ENCODE results near the gene USP40. TPM values are rescaled to one million over a fixed set of nuclear protein-coding genes. Genes with fewer than 3 reads are reported as not detected.
A peak's percentile ranks its signal among the peaks of the same experiment; 100 is the strongest.

USP40 gene
- polyA plus RNA-seq, 1 donor from 2014 or later, result 4.1 TPM

DNA sequence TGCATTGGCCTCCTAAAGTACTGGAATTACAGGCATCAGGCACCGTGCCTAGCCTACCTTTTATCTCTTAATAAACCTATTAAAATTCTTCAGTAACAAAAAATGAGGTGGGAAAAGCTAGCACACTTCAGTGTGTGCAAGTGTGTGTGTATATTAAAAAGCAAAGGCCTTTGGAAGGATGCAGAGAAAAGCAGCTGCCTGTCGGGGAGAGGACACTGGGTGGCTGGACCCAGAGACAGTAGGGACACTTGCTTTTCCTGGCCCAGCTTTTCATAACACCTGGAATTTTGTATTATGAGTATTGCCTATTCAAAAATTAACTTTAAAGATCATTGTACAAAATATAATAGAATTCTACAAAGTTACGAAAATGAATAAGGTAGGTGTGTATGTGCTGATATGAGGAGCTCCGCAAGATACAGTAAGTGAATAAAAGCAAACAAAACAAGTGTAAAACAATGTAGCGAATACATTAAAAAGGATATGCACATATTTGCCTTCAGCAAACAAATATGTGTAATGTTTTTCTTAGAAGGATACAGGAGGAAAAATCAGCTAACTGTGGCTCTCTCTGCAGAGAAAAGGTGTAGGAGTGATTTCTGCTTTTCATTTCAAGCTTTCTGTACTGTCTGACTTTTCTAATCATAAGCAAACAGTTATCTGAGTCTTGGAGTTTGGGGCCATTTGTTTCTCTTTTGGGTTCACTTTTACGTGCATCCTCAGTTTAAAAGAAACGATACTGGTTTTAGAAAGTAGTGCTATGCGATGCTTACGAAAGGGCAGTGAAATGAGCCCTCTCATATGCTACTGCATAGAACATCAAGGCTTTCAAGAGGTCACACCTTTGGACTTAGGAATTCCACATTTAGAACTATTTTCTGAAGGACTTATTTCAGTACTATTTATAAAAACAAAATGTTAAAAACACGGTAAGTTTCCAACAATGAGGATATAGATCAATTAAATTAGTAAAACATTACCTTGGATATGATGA lies 70.8 kb downstream of the USP40 start:
- no peak overlapping the region for H3K27ac Mint-ChIP-seq
- no peaks in the 10 kb centered on the region for H3K27me3 Mint-ChIP-seq
- no peaks in the 10 kb centered on the region for H3K9me3 Mint-ChIP-seq
- peaks cover 21% of the 10 kb centered on the region for H3K36me3 Mint-ChIP-seq
- peaks cover 5 to 18% (median 11%) of the 10 kb centered on the region in 3 donors for H3K4me1 Mint-ChIP-seq
- peak overlapping the region in 1 of 4 donors; percentile 0 for H3K4me3 Mint-ChIP-seq

DNA sequence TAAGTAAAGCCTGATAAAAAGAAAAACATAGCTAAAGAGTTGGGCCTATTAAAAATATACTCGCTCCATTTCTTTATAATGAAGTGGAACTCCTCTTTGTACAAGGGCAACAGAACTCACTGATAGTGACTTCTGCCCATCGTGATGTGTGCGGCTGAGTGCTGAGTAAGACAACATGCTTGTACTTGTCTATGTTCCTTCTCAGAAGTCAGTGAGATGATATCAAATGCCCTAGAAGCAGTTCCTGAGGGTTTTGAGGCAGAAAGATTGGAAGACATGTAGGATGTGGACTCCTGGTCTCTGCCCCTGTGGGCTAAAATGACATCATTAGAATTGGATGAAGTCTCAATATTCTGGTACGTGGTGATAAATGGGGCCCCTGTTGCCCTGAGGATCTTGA lies 73.8 kb downstream of the USP40 start:
- no peak overlapping the region for H3K4me3 Mint-ChIP-seq
- H3K27me3 Mint-ChIP-seq, result no peaks in the 10 kb centered on the region
- H3K36me3 Mint-ChIP-seq, result peaks cover 15% of the 10 kb centered on the region

DNA sequence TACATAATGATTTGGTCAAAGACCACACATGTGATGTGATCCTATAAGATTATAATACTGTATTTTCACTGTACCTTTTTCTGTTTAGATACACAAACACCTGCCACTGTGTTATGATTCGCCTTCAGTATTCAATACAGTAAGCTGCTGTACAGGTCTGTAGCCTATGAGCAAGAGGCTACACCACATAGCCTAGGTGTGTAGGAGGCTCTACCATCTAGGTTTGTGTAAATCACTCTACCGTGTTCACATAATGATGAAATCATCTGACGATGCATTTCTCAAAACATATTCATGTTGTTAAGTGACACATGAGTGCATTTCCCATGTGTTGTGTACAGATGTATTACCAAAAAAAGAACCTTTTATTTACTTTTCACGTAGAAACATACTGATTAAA lies 74.5 kb downstream of the USP40 start:
- H3K27ac Mint-ChIP-seq, result no peak overlapping the region
- no peaks in the 10 kb centered on the region for H3K9me3 Mint-ChIP-seq
- H3K4me1 Mint-ChIP-seq, result peaks cover under 1 to 8% (median 1%) of the 10 kb centered on the region in 3 donors
- H3K4me3 Mint-ChIP-seq, result no peak overlapping the region
- H3K27me3 Mint-ChIP-seq, result no peaks in the 10 kb centered on the region
- peaks cover 10% of the 10 kb centered on the region for H3K36me3 Mint-ChIP-seq

More for the DNA sequence above, 73.8 kb downstream of the USP40 start:
- Mint-ChIP-seq H3K4me1 (peaks cover 1 to 11% (median 6%) of the 10 kb centered on the region in 3 donors), H3K27ac (no peak overlapping the region), H3K9me3 (no peaks in the 10 kb centered on the region)

DNA sequence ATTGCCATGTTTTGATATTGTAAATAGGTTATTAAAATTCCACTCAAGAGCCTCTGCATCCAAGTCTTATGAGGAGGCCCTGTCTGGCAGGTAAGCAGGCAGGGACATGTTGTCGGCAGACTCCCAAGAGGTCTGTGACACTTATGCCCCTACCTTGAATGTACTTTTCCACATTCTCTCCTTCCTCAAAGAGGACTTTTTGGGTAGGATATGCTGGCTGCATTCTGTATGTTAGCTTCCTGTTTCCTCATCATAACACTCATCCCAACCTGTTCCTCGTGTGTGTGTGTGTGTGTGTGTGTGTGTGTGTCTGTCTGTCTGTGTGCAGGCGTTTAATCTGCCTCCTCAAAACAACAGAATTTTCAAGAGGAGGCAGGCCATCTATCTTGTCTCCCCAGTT lies 75.3 kb downstream of the USP40 start:
- H3K4me3 Mint-ChIP-seq, result no peak overlapping the region
- H3K36me3 Mint-ChIP-seq, result peaks cover 10% of the 10 kb centered on the region
- H3K27ac Mint-ChIP-seq, result no peak overlapping the region
- H3K9me3 Mint-ChIP-seq, result no peaks in the 10 kb centered on the region
- peaks cover 0 to 4% (median 2%) of the 10 kb centered on the region in 3 donors for H3K4me1 Mint-ChIP-seq
- no peaks in the 10 kb centered on the region for H3K27me3 Mint-ChIP-seq

DNA sequence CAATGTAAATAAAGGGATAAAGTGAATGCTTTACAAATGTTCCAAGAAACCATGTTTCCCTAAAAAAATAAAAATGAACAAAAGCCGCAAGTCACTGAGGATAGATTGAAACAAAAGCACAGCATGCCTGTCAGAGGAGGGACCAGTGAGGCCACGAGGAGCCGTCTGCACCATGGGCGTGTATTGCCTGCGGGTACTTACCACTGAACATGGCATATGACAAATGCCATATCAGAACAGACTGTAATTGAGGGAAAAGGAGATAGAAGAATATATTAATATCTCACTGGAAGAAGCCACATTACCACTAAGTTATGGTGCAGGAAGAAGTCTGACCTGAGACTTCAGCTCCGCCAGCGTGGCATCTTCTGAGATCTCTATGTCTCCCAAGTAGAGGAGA lies 75.8 kb downstream of the USP40 start:
- H3K27ac Mint-ChIP-seq, result no peak overlapping the region
- H3K4me3 Mint-ChIP-seq, result no peak overlapping the region
- peaks cover 9% of the 10 kb centered on the region for H3K36me3 Mint-ChIP-seq
- no peaks in the 10 kb centered on the region for H3K9me3 Mint-ChIP-seq
- H3K4me1 Mint-ChIP-seq, result peaks cover 0 to 2% (median 2%) of the 10 kb centered on the region in 3 donors
- H3K27me3 Mint-ChIP-seq, result no peaks in the 10 kb centered on the region

DNA sequence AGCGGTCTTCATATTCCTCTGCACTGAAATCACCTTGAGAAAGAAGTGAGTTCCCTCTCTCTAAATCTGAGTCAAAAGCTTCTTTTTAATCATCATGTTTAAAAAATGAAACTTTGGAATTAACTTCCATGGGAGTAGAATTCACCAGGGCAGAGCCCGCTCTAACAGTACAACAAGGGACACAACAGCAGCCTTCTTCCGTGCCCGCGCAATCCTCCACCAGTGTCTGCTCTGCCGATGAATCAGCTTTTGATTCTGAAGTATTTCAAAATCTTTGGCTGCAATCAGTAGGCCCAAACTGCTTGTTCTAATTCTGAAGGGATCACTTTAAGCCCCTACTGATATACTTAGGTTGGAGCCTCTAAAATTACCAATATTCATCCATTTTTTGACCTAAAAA lies 76.9 kb downstream of the USP40 start:
- Mint-ChIP-seq H3K36me3 (peaks cover 9% of the 10 kb centered on the region), H3K4me3 (no peak overlapping the region), H3K4me1 (peaks cover 0 to 2% (median 0%) of the 10 kb centered on the region in 3 donors), H3K27ac (peak overlapping the region in 1 of 3 donors; percentile 76), H3K9me3 (no peaks in the 10 kb centered on the region), H3K27me3 (no peaks in the 10 kb centered on the region)

DNA sequence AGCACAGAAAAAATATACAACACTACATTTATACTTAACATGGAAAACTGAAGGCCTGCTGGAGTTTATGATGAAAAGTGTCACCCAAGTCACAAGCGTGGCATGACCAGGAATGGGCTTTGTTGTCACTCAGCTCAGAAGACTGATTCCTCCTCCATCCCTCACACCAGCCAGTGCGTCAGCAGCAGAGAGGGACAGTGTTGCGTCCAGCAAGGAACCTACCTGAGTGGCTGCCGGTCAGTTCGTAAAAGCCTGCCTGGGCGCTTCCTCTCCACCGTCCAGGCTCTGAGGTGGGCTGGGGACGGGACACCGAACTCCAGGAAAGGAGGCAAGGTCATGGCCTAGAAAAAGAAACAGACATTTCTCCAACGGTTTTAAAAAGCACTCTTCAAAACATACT lies 77.4 kb downstream of the USP40 start:
- Mint-ChIP-seq H3K27ac (peak overlapping the region in 1 of 3 donors; percentile 76), H3K9me3 (no peaks in the 10 kb centered on the region), H3K36me3 (peaks cover 9% of the 10 kb centered on the region), H3K4me3 (no peak overlapping the region), H3K27me3 (no peaks in the 10 kb centered on the region), H3K4me1 (peaks cover 0 to 2% (median 0%) of the 10 kb centered on the region in 3 donors)

DNA sequence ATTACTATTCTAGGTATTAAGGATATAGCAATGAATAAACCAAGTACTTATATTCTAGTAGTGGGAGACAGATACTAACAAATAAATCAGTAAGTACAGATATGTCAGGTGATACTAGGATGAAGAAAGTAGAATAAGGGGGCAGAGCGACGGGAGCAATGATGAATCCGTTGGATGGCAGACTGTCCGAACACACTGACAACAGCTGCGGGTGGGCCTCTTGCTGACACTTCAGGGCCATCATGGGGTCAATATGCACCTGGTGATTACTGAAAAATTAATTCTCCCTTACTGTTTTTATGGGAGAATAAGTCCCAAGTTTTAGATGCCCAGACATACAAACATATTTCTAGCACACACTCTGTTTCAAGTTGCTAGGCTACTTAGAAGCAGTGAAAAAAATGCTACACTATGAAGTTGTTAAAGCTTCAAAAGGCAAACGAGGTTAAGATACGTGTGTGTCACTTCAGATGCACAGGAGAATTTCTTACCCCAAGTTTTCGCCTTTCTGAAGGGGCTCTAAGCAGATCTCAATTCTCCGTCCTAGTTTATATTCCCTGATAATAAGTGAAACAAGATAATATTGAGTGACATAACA lies 78.7 kb downstream of the USP40 start:
- Mint-ChIP-seq H3K4me3 (no peak overlapping the region), H3K9me3 (no peaks in the 10 kb centered on the region), H3K4me1 (peaks cover 0 to 2% (median 2%) of the 10 kb centered on the region in 3 donors), H3K27ac (no peak overlapping the region), H3K27me3 (no peaks in the 10 kb centered on the region), H3K36me3 (peaks cover 8% of the 10 kb centered on the region)

DNA sequence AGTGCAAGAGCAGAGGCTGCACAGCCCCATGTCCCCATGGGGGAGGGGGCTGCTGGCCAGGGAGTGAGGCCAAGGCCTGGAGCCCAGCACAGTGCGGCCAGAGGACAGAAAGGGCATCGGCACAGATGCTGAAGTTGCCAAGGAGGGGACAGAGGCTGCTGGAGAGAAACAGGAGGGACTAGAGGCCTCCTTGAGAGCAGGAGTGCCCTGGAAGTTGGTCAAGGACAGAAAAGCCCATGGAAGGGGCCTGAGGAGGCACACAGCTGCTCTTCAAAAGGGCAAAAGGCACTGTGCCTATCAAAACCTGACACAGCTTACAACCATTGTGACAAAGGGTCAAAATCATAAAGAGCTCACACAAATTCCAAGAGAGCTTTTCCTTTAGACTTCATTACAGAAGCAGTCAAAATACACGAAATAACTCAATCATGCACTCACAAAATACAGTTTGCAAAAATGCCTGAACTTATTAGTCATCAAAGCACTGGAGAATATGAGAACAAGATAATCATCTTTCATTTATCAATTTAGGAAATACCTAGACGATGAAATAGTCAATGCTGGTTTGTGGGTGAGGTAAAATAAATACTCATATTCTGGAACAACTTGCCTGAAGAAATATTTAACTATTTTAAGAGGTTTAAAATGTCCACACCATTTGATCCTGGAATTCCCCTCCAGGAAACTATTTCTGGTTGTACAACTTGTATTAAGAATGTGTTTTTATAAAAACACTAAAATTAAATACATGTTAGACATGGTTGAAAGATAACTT lies 79.6 kb downstream of the USP40 start:
- peaks cover 0 to 3% (median 2%) of the 10 kb centered on the region in 3 donors for H3K4me1 Mint-ChIP-seq
- H3K27me3 Mint-ChIP-seq, result no peaks in the 10 kb centered on the region
- H3K9me3 Mint-ChIP-seq, result no peaks in the 10 kb centered on the region
- no peak overlapping the region for H3K27ac Mint-ChIP-seq
- peak overlapping the region in 1 of 4 donors; percentile 55 for H3K4me3 Mint-ChIP-seq
- peaks cover 6% of the 10 kb centered on the region for H3K36me3 Mint-ChIP-seq

DNA sequence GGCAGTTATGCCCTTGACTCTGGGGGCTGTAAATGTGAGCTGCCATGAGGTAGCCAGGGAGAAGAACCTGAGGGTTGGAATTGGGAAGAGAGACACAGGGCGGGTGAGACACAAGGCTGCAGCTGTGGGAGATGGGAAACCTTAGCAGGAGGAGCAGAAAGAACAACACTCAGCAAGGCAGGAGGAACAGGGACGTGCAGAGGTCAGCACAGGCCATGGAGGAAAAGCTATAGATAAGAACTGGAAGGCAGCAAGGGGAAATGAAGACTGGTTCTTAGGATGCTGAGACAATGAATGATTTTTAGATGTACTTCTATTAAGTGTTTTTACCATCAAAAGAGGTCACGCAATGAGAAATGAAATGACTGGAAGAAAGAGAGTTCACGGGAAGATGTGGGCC lies 80.2 kb downstream of the USP40 start:
- Mint-ChIP-seq H3K9me3 (no peaks in the 10 kb centered on the region), H3K4me3 (peak overlapping the region in 1 of 4 donors; percentile 55), H3K27ac (peak overlapping the region in 1 of 3 donors; percentile 27), H3K4me1 (peaks cover 0 to 3% (median 2%) of the 10 kb centered on the region in 3 donors), H3K36me3 (peaks cover 6% of the 10 kb centered on the region), H3K27me3 (no peaks in the 10 kb centered on the region)

DNA sequence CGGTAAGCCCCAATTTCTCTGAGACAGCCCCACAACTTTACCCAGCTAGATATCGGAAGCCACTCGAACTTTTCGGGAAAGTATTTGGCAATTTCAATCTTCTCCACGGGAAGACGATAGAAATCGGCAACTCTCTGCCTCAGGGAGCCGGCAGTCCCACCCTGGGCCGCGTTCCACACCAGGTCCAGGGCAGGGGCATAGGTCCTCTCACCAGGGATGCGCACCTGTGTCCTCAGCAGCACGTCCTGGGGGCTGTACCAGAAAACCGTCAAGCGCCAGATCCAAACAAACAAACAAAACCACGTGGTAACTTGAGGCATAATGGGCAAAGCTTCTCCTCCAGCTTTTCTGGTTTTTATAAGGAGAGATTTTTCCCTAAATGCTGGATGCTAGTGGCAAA lies 80.9 kb downstream of the USP40 start:
- H3K36me3 Mint-ChIP-seq, result peaks cover 6% of the 10 kb centered on the region

DNA sequence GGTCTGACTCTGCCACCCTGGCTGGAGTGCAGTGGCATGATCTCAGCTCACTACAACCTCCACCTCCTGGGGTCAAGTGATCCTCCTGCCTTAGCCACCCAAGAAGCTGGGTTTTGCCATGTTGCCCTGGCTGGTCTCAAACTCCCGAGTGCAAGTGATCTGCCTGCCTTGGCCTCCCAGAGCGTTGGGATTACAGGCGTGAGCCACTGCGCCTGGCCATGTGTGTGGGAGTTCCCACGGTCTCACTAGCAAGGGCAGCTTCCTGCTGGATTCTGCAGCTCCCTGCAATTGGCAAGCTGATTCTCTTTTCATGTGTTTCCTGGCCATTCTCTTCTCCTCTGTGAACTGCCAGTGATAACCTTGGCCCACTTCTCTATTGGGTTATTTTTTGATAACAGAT lies 84.0 kb downstream of the USP40 start:
- Mint-ChIP-seq H3K4me3 (no peak overlapping the region), H3K27me3 (no peaks in the 10 kb centered on the region), H3K4me1 (peaks cover 0 to 4% (median 3%) of the 10 kb centered on the region in 3 donors), H3K36me3 (peaks cover 3% of the 10 kb centered on the region), H3K27ac (peak overlapping the region in 1 of 3 donors; percentile 51), H3K9me3 (no peaks in the 10 kb centered on the region)

More for the DNA sequence above, 80.9 kb downstream of the USP40 start:
- Mint-ChIP-seq H3K27me3 (no peaks in the 10 kb centered on the region), H3K4me1 (peaks cover 0 to 3% (median 2%) of the 10 kb centered on the region in 3 donors), H3K4me3 (no peak overlapping the region), H3K27ac (no peak overlapping the region), H3K9me3 (no peaks in the 10 kb centered on the region)

DNA sequence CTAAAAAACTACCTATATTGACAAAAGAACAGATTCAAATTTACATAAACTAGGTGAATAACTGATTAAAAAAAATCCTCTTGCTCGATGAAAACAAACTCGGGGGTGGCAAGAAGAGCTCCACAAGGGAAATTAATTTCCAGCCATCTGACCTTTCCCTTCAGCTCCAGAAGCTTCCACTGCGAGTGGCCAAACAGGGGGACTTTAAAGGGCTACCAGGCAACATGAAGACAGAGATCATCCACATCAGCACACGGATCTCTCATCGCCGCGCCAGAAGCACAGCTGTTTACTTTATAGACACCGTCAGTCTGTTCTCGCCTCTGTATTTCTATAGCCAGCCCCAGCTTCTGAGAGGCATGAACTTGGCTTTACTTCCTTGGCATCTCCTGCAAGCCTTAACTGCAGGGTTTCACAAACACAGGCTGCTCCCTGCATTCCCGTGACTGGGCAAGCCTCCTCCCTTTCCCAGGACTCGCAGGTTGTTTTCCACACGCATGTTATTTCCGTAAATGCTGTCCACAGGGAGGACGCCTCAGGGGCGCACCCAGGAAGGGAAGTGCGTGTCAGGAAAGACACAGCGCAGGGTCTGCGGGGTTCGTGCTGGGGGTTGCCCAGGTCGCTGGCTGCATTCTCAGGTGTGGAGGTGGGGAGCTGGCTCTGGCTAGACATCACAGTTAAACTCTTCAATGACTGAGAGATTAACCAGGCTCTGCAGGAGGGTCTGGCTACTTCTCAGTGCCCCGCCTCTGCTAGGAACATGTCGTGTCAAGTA lies 85.0 kb downstream of the USP40 start:
- no peaks in the 10 kb centered on the region for H3K27me3 Mint-ChIP-seq

More for the DNA sequence above, 85.0 kb downstream of the USP40 start:
- Mint-ChIP-seq H3K4me3 (no peak overlapping the region), H3K36me3 (peaks cover 3% of the 10 kb centered on the region), H3K4me1 (peaks cover 0 to 4% (median 3%) of the 10 kb centered on the region in 3 donors), H3K9me3 (no peaks in the 10 kb centered on the region), H3K27ac (peak overlapping the region; percentile 31 to 78 (median 60))

Data from IgD-negative memory B cell (primary cell).